ENCODE measurements around the gene CCP110. TPM values are rescaled to one million over a fixed set of nuclear protein-coding genes. Genes with fewer than 3 reads are reported as not detected.

The CCP110 gene
- total and polyA plus RNA-seq, 2 of the 13 experiments (the other 11 are each of a cell fraction or from before 2014, with no cell fraction given): 10.0 to 11.1 TPM

GRCh38 chr16:19542138-19542821 is 18.5 kb downstream of the CCP110 start (continued):
- TF ChIP-seq BCLAF1 (IDR thresholded peaks at IDR 0.05): no peak
- TF ChIP-seq ARHGAP35 (CRISPR knock-in tag; IDR thresholded peaks at IDR 0.05; ENCODE audit: borderline replicate concordance): no peak
- peak; percentile 69; the same call in 1 of the 2 replicates for TF ChIP-seq ZNF367 (CRISPR knock-in tag; IDR thresholded peaks at IDR 0.05; ENCODE audit: borderline replicate concordance)
- no peak for TF ChIP-seq JARID2 (CRISPR knock-in tag; IDR thresholded peaks at IDR 0.05; ENCODE audit: insufficient replicate concordance)
- no peak for TF ChIP-seq IRF9 (CRISPR knock-in tag; IDR thresholded peaks at IDR 0.05; ENCODE audit: borderline replicate concordance)
- no peak for TF ChIP-seq ZNF260 (CRISPR knock-in tag; IDR thresholded peaks at IDR 0.05; ENCODE audit: borderline replicate concordance, low read depth)
- TF ChIP-seq PRPF4 (IDR thresholded peaks at IDR 0.05; ENCODE audit: low read depth, low read length, poor library complexity, severe bottlenecking): no peak
- TF ChIP-seq HNF4A (CRISPR knock-in tag; IDR thresholded peaks at IDR 0.05): peak; percentile 92
- peak; percentile 94 for TF ChIP-seq TFAP4 (IDR thresholded peaks at IDR 0.05; ENCODE audit: borderline replicate concordance, low read depth)
- peak; percentile 63 for TF ChIP-seq NR2F6 (IDR thresholded peaks at IDR 0.05)
- peak; percentile 81 for TF ChIP-seq NR2F6 (CRISPR knock-in tag; IDR thresholded peaks at IDR 0.05)
- no peak for TF ChIP-seq ADNP (CRISPR knock-in tag; IDR thresholded peaks at IDR 0.05)
- 0 out of 2 replicates have a peak, but pooled peaks have one; percentile 46 for TF ChIP-seq HBP1 (CRISPR knock-in tag; IDR thresholded peaks at IDR 0.05; ENCODE audit: low read depth)
- no peak for TF ChIP-seq ELF4 (CRISPR knock-in tag; IDR thresholded peaks at IDR 0.05; ENCODE audit: borderline replicate concordance)
- no peak for TF ChIP-seq PAWR (CRISPR knock-in tag; IDR thresholded peaks at IDR 0.05; ENCODE audit: borderline replicate concordance)
- TF ChIP-seq AFF4 (CRISPR knock-in tag; IDR thresholded peaks at IDR 0.05): no peak
- TF ChIP-seq SCMH1 (CRISPR knock-in tag; IDR thresholded peaks at IDR 0.05; ENCODE audit: borderline replicate concordance): no peak
